Stimulated activated effector memory CD8-positive, alpha-beta T cell treated with anti-CD3 and anti-CD28 coated beads, Interleukin-12 subunit alpha, Interleukin-12 subunit beta, amount 100 ng/mL, for 72 hours (primary cell): ENCODE data around the gene MRPL57.
"Not testable (repeated sequence)": the region's sequence is repeated elsewhere in the genome, so short reads cannot be mapped to it uniquely, and the experiment has no call there.

ENCODE experiments used
- ATAC-seq: fragments of 150-1000 bp; cut with Tn5 transposase; 2 replicates; pipeline ENCODE4 v1.10.0; 2021
- DNase-seq, 2 donors: peaks; one replicate each; pipeline ENCODE4 v3.0.0; 2021 to 2022; ENCODE audit warnings: low spot score in 2 of 2
- H3K27ac Mint-ChIP-seq: one replicate; pipeline ENCODE4 v1.8.0; 2022; ENCODE audit warnings: mild to moderate bottlenecking, mixed read lengths
- H3K36me3 Mint-ChIP-seq: one replicate; pipeline ENCODE4 v1.8.0; 2022; ENCODE audit warnings: mild to moderate bottlenecking, mixed read lengths
- H3K4me1 Mint-ChIP-seq: one replicate; pipeline ENCODE4 v1.8.0; 2022; ENCODE audit warnings: mixed read lengths
- H3K4me3 Mint-ChIP-seq: one replicate; pipeline ENCODE4 v1.8.0; 2022; ENCODE audit warnings: mild to moderate bottlenecking, mixed read lengths
- H3K9me3 Mint-ChIP-seq: one replicate; pipeline ENCODE4 v1.8.0; 2022; ENCODE audit warnings: mixed read lengths

The MRPL57 gene

DNA sequence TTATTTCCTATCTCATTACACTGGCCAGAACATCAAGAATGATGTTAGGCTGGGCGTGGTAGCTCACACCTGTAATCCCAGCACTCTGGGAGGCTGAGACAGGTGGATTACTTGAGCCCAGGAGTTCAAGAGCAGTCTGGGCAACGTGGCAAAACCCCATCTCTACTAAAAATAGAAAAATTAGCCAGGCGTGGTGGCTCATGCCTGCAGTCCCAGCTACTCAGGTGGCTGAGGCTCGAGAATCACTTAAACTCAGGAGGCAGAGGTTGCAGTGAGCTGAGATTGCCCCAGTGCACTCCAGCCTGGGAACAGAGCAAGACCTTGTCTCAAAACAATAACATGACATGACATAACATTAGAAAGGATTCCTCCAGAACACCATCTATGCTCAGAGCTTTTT is 10.9 kb upstream of the MRPL57 start:
- not testable (repeated sequence) for DNase-seq, H3K4me1 Mint-ChIP-seq, H3K4me3 Mint-ChIP-seq, H3K27ac Mint-ChIP-seq, ATAC-seq, H3K9me3 Mint-ChIP-seq
- H3K36me3 Mint-ChIP-seq: peaks cover 32% of the 10 kb centered on the region

DNA sequence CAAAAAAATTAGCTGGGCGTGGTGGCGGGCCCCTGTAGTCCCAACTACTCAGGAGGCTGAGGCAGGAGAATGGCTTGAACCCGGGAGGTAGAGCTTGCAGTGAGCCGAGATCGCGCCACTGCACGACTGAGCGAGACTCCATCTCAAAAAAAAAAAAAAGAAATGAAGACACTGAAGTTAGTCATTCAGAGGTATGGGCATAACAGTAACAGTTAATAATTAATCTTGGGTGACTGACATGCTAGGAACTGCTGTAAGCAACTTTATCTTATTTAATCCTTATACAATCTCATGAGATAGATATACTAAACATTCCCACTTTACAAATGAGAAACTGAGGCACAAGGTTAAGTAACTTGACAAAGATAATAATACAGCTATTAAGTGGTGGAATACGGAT is 5.0 kb upstream of the MRPL57 start:
- peaks cover 38% of the 10 kb centered on the region for H3K36me3 Mint-ChIP-seq
- DNase-seq (no peak), ATAC-seq (no peak)
- no peak overlapping the region for H3K27ac Mint-ChIP-seq
- no peaks in the 10 kb centered on the region for H3K9me3 Mint-ChIP-seq
- no peaks in the 10 kb centered on the region for H3K4me1 Mint-ChIP-seq
- H3K4me3 Mint-ChIP-seq: no peak overlapping the region

GRCh38 chr13:21173767-21174166 is 2.7 kb upstream of the MRPL57 start:
- H3K9me3 Mint-ChIP-seq, H3K4me3 Mint-ChIP-seq, H3K27ac Mint-ChIP-seq, ATAC-seq, DNase-seq: not testable (repeated sequence)
- Mint-ChIP-seq H3K36me3 (peaks cover 44% of the 10 kb centered on the region), H3K4me1 (peaks cover 13% of the 10 kb centered on the region)

- Mint-ChIP-seq H3K4me1 (peaks cover 13% of the 10 kb centered on the region), H3K9me3 (no peaks in the 10 kb centered on the region), H3K4me3 (peak overlapping the region; percentile 98), H3K36me3 (peaks cover 38% of the 10 kb centered on the region), H3K27ac (peak overlapping the region; percentile 97)
- no peak for DNase-seq
- ATAC-seq: no peak
Measured at GRCh38 chr13:21175656-21176214, 723 bp upstream of the MRPL57 start.

DNA sequence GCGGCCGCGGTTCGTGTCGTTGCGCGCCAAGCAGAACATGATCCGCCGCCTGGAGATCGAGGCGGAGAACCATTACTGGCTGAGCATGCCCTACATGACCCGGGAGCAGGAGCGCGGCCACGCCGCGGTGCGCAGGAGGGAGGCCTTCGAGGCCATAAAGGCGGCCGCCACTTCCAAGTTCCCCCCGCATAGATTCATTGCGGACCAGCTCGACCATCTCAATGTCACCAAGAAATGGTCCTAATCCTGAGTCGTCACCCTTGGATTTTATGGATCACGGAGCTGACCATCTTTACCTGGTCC is 475 bp downstream of the MRPL57 start:
- Mint-ChIP-seq H3K4me3 (peak overlapping the region; percentile 98), H3K9me3 (no peaks in the 10 kb centered on the region), H3K36me3 (peaks cover 29% of the 10 kb centered on the region), H3K27ac (peak overlapping the region; percentile 97), H3K4me1 (peaks cover 13% of the 10 kb centered on the region)
- ATAC-seq: peak; percentile 60
- DNase-seq: no peak

DNA sequence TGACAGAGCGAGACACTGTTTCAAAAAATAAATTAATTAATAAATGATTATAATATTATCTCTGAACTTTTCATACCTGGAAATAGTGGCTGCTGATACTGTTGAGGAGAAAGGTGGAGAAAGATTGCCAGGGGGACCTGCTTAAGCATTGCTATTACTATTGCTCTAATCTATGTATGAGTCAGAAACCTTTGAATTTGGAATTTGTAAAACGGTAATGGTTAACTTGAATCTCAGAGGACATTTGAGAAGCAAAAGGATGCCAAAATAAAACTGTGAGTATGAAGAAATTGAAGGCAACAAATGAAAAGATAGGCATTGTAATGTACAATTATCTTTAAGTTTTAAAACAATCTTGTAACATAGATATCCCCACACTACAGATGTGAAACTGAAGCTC is 5.2 kb downstream of the MRPL57 start:
- no peak for DNase-seq

DNA sequence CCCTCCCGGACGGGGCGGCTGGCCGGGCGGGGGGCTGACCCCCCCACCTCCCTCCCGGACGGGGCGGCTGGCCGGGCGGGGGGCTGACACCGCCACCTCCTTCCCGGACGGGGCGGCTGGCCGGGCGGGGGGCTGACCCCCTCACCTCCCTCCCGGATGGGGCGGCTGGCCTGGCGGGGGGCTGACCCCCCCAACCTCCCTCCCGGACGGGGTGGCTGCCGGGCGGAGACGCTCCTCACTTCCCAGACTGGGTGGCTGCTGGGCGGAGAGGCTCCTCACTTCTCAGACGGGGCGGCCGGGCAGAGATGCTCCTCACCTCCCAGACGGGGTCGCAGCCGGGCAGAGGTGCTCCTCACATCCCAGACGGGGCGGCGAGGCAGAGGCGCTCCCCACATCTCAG is 10.0 kb downstream of the MRPL57 start:
- not testable (repeated sequence) for DNase-seq, H3K36me3 Mint-ChIP-seq, H3K4me1 Mint-ChIP-seq, H3K27ac Mint-ChIP-seq, H3K9me3 Mint-ChIP-seq, H3K4me3 Mint-ChIP-seq, ATAC-seq

More for the DNA sequence above, 5.2 kb downstream of the MRPL57 start:
- Mint-ChIP-seq H3K4me3 (no peak overlapping the region), H3K27ac (no peak overlapping the region), H3K9me3 (no peaks in the 10 kb centered on the region), H3K36me3 (peaks cover 21% of the 10 kb centered on the region), H3K4me1 (peaks cover 13% of the 10 kb centered on the region)
- no peak for ATAC-seq

GRCh38 chr13:21194756-21195155 is 18.3 kb downstream of the MRPL57 start:
- not testable (repeated sequence) for ATAC-seq, DNase-seq, H3K27ac Mint-ChIP-seq, H3K4me3 Mint-ChIP-seq, H3K36me3 Mint-ChIP-seq, H3K4me1 Mint-ChIP-seq, H3K9me3 Mint-ChIP-seq

- not testable (repeated sequence) for H3K9me3 Mint-ChIP-seq
Measured at GRCh38 chr13:21197606-21198225, 21.3 kb downstream of the MRPL57 start.

GRCh38 chr13:21198391-21198790 is 21.9 kb downstream of the MRPL57 start:
- not testable (repeated sequence) for ATAC-seq

More at GRCh38 chr13:21197606-21198225, 21.3 kb downstream of the MRPL57 start:
- H3K27ac Mint-ChIP-seq: peak overlapping the region; percentile 3
- not testable (repeated sequence) for DNase-seq, H3K4me3 Mint-ChIP-seq, H3K4me1 Mint-ChIP-seq, H3K36me3 Mint-ChIP-seq, ATAC-seq

GRCh38 chr13:21201456-21202190 is 25.2 kb downstream of the MRPL57 start:
- H3K27ac Mint-ChIP-seq, H3K9me3 Mint-ChIP-seq, H3K4me3 Mint-ChIP-seq, ATAC-seq, H3K36me3 Mint-ChIP-seq, H3K4me1 Mint-ChIP-seq, DNase-seq: not testable (repeated sequence)

More at GRCh38 chr13:21198391-21198790, 21.9 kb downstream of the MRPL57 start:
- not testable (repeated sequence) for DNase-seq, H3K4me1 Mint-ChIP-seq, H3K4me3 Mint-ChIP-seq, H3K9me3 Mint-ChIP-seq, H3K36me3 Mint-ChIP-seq
- H3K27ac Mint-ChIP-seq: peak overlapping the region; percentile 3

- DNase-seq: no peak
- Mint-ChIP-seq H3K27ac (no peak overlapping the region), H3K36me3 (no peaks in the 10 kb centered on the region), H3K4me1 (no peaks in the 10 kb centered on the region), H3K9me3 (no peaks in the 10 kb centered on the region), H3K4me3 (no peak overlapping the region)
- ATAC-seq: no peak
Measured at GRCh38 chr13:21202767-21203531, 26.5 kb downstream of the MRPL57 start.

- ATAC-seq: no peak
- H3K27ac Mint-ChIP-seq: no peak overlapping the region
- peaks cover 5% of the 10 kb centered on the region for H3K9me3 Mint-ChIP-seq
- H3K4me1 Mint-ChIP-seq: no peaks in the 10 kb centered on the region
- DNase-seq: no peak
- H3K4me3 Mint-ChIP-seq: no peak overlapping the region
- H3K36me3 Mint-ChIP-seq: no peaks in the 10 kb centered on the region
Measured at GRCh38 chr13:21208652-21209154, 32.2 kb downstream of the MRPL57 start.

DNA sequence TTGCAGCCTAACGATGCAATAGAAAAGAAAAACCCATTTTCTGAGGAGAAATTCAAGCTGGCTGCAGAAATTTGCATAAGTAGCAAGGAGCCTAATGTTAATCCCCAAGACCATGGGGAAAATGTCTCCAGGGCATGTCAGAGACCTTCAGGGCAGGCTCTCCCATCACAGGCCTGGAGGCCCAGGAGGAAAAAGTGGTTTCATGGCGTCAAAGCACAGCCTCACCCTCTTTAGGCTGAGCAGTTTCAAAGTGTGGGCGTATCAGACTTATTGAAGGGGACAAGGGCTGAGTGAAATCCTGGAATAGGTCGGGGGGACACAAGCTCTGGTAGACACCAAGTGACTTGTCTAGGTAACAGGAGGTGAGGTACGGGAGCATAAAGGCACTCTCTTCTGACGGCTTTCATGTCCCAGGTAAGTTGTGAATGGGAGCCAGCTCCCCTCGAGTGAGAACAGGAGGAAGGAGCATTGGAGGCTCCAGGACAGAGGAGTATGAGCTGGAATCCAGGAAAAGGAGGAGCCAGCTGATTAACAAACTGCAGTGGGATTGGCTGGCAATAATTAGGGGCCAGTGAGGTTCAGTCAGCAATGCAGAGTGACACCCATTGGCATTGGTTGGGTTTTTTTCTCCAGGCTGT is 35.8 kb downstream of the MRPL57 start:
- Mint-ChIP-seq H3K4me3 (no peak overlapping the region), H3K27ac (no peak overlapping the region), H3K9me3 (peaks cover 5% of the 10 kb centered on the region), H3K36me3 (no peaks in the 10 kb centered on the region), H3K4me1 (no peaks in the 10 kb centered on the region)
- no peak for ATAC-seq
- no peak for DNase-seq

DNA sequence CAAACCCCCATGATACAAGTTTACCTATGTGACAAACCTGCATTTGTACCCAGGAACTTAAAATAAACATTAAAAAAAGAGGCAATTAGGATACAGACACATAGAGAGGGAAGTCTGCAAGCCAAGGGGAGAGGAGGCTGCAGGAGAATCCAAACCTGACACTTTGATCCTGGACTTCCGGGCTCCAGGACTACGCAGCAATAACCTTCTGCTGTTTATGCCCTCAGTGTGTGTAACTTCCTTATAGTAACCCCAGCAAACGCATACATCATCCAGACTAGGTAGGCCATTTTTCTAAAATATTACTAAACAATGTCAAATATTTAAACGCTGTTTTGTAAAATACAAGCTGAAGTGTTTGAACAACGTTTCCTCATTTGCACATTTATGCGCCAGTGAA is 39.0 kb downstream of the MRPL57 start:
- not testable (repeated sequence) for H3K27ac Mint-ChIP-seq, DNase-seq, H3K4me3 Mint-ChIP-seq, H3K9me3 Mint-ChIP-seq, H3K36me3 Mint-ChIP-seq, ATAC-seq
- H3K4me1 Mint-ChIP-seq: peaks cover 16% of the 10 kb centered on the region
